GM21390 (cell line): ENCODE results near the gene RPL21.
"Not testable (repeated sequence)": the region's sequence is repeated elsewhere in the genome, so short reads cannot be mapped to it uniquely, and the experiment has no call there.

Experiments used
- ATAC-seq: cut with Tn5 transposase; IDR thresholded peaks from one replicate; pipeline ENCODE4 v1.9.1; 2021; ENCODE audit not compliant: unreplicated experiment

RPL21 gene

DNA sequence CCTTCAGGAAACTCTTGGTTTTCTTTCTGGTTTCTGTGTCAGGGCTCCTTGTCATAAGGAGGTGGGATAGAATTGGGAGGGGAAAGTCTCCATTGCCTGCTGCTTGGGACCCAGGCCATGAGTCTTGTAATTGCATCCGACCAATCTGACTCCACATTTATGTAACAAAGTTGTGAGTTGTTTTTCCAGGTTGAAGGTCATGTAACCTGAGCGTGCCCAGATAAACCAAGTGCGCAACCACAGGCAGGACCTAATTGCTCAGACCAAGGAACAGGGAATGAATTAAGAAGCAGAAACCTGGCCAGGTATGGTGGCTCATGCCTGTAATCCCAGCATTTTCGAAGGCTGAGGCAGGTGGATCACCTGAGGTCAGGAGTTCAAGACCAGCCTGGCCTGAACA is 37.0 kb downstream of the RPL21 start:
- ATAC-seq, result no peak

GRCh38 chr13:27289011-27289665 is 37.8 kb downstream of the RPL21 start:
- no peak for ATAC-seq

DNA sequence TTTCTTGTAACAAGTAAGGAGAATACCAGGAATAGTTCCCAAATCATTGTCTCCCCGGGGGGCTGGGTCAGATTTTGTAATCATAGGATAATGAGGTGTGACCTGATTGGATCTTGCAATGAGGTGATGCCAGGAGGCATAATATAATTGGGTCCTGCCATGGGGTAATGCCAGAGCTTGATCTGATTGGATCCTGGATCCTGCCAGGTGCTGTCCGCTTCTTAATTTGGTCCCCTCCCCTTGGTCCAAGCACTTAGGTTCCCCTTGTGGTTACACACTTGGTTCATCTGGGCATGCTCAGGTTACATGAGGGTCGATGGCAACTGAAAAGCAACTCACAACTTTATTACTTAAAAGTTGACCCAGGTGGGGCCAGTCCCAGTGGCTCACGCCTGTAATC is 39.4 kb downstream of the RPL21 start:
- ATAC-seq, result no peak

GRCh38 chr13:27291967-27292366 is 40.6 kb downstream of the RPL21 start:
- ATAC-seq, result not testable (repeated sequence)

DNA sequence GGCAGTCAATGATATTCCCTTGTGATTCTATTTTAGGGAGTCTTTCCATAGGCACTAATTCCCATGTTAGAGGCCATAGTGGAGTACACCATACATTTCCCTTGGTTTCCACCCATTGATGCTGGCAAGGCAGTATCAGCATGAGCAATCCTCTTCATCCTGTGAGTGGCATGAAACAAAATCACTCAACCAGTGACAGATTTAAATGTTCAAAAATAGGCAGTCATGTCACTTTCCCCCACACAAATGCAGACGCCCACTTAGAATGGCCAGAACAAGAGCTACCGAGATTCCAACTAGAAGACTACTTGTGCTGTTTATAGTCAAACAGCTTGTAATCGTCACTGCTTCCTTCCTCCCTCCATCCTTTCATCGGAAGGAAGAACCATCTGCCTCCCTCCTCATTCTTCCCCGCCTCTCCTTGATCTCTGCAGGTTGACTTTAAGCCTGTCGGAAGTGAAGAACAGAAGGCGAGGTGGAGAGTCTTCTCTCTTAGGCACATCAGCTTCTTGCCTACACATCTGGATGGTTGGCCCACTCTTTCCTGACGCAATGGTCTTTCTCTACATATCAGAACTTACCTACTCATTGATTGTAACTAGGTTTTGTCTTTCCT is 41.8 kb downstream of the RPL21 start:
- ATAC-seq, result no peak

GRCh38 chr13:27293873-27294515 is 42.6 kb downstream of the RPL21 start:
- no peak for ATAC-seq

DNA sequence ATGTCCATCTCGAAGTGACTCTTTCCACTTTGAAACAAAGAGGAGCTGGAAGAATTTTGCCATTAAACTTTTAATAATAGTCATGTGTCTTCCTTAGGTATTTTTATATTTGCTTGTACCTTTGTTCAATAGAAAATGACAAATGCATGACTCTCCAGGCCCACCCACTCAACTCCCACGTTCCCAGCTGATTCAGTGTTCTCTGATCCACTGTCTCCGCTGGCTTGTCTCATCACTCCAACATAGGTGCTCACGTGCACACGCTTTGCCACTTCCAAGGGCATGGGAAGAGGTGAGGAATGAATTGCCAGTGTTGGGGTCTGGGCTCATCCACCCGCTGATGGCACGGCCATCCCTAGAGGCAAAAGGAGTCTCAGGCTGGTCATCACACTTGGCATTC is 43.7 kb downstream of the RPL21 start:
- ATAC-seq, result no peak

DNA sequence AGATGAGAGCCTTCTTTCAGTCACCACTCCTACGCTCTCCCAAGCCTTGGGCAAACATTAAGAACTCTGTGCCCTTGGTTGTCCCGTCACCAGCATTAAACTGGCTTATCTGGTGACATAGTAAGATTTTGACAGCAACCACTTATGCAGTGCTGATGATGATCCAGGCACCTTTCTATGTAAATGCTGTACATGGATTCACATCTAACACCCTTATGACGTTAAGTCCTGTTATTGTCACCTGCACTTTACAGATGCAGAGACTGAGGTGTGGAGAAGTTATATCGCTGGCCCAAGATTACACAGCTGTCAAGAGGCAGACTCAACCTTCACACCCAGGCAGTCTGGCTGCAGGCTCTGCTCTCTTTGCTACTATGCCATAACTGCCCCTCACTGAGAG is 44.3 kb downstream of the RPL21 start:
- no peak for ATAC-seq

GRCh38 chr13:27296496-27296895 is 45.1 kb downstream of the RPL21 start:
- no peak for ATAC-seq

GRCh38 chr13:27298849-27299248 is 47.5 kb downstream of the RPL21 start:
- no peak for ATAC-seq

DNA sequence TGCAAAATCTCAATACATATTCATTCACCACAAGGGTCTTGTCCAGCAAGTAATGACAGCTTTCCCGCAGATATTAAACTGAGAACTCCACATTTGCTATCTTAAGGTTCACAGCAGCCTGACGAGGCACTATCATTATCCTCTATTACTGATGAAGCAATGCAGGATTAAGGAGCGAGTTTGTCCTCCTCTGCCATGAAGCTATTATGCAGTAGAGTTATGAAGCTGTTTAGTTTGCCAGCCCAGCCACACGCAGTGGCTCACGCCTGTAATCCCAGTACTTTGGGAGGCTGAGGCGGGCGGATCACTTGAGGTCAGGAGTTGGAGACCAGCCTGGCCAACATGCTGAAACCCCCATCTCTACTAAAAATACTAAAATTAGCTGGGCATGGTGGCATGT is 49.0 kb downstream of the RPL21 start:
- ATAC-seq, result not testable (repeated sequence)

DNA sequence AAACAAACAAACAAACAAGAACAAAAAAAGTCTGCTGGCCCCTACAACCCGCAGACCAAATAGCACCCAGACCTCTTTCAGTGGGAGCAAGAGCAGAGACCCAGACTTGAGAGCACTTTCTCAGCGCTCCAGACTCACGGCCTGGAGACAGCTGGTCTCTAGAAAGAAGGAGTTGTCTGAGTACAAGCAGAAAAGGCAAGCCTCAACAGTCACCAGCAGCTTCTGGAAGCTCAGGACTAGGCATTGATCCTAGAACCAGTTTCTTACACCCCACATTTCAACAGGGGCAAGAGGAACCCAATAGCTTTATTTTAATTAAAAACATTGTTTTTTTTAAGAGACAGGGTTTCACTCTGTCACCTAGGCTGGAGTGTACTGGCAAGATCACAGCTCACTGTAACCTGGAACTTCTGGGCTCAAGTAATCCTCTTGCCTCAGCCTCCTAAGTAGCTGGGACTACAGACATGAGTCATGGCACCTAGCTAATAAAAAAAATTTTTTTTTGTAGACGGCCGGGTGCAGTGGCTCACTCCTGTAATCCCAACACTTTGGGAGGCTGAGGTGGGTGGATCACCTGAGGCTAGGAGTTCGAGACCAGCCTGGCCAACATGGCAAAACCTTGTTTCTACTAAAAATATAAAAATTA is 49.7 kb downstream of the RPL21 start:
- ATAC-seq, result no peak

GRCh38 chr13:27302643-27303262 is 51.4 kb downstream of the RPL21 start:
- no peak for ATAC-seq

DNA sequence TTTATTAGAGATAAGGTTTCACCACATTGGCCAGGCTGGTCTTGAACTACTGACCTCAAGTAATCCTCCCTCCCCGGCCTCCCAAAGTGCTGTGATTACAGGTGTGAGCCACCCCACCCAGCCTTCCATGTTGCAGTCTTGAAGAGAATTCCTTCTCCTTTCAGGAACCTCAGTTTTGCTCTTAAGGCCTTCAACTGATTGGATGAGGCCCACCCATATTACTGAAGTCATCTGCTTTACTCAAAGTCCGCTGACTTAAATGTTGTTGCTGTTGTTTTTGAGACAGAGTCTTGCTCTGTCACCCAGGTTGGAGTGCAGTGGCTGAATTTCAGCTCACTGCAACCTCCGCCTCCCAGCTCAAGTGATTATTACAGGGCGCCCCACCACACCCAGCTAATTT is 52.7 kb downstream of the RPL21 start:
- ATAC-seq, result no peak

GRCh38 chr13:27304611-27305010 is 53.3 kb downstream of the RPL21 start:
- no peak for ATAC-seq
